Activated CD4-positive, CD25-positive, alpha-beta regulatory T cell treated with anti-CD3 and anti-CD28 coated beads, Interleukin-2, amount 50 U/mL, for 16 hours (primary cell): Measurements from ENCODE around the gene YEATS2.

Source experiments
- DNase-seq: peaks from one replicate; pipeline ENCODE4 v3.0.0-alpha.2; 2020; ENCODE audit warnings: low read depth, low spot score

YEATS2 gene

GRCh38 chr3:183833516-183833915, 135.9 kb downstream of the YEATS2 start:
- no peak for DNase-seq

- DNase-seq, result no peak
Observed at GRCh38 chr3:183837390-183837789, 139.8 kb downstream of the YEATS2 start.

- no peak for DNase-seq
Observed at GRCh38 chr3:183837894-183838293, 140.3 kb downstream of the YEATS2 start.

- no peak for DNase-seq
Observed at GRCh38 chr3:183839751-183840150, 142.2 kb downstream of the YEATS2 start.

- DNase-seq, result no peak
Observed at GRCh38 chr3:183844606-183845005, 147.0 kb downstream of the YEATS2 start.

GRCh38 chr3:183845090-183845489, 147.5 kb downstream of the YEATS2 start:
- DNase-seq, result no peak

- no peak for DNase-seq
Observed at GRCh38 chr3:183845608-183846288, 148.2 kb downstream of the YEATS2 start.

- no peak for DNase-seq
Observed at GRCh38 chr3:183854318-183855035, 156.9 kb downstream of the YEATS2 start.

GRCh38 chr3:183857863-183858262, 160.3 kb downstream of the YEATS2 start:
- DNase-seq, result no peak
